Aorta (tissue), 5 donors: ENCODE measurements around the gene GDF2. TPM values are rescaled to one million over a fixed set of nuclear protein-coding genes. Genes with fewer than 3 reads are reported as not detected.

ENCODE experiments used
- ATAC-seq: fragments of 200-7000 bp; cut with Tn5 transposase; one replicate; pipeline ENCODE4 v1.9.1; 2022; ENCODE audit warnings: moderate library complexity; ENCODE audit not compliant: low FRiP score
- DNase-seq, 2 donors: peaks; one replicate each; pipeline ENCODE4 v3.0.0-alpha.2; 2020
- H3K27ac ChIP-seq, 2 donors: one replicate each; pipeline ENCODE4 v1.5.1; 2013; ENCODE audit warnings: low read length in 2 of 2, mild to moderate bottlenecking in 2 of 2, moderate library complexity in 2 of 2, control low read depth in 1 of 2, inconsistent platforms in 1 of 2, low read depth in 1 of 2
- H3K27me3 ChIP-seq, 2 donors: one replicate each; pipeline ENCODE4 v1.6.1; 2013; ENCODE audit warnings: control low read depth in 1 of 2, low read length in 1 of 2, mild to moderate bottlenecking in 1 of 2, moderate library complexity in 1 of 2; ENCODE audit not compliant: insufficient read depth in 2 of 2, control insufficient read depth in 1 of 2
- H3K36me3 ChIP-seq, 2 donors: one replicate each; pipeline ENCODE4 v1.6.1; 2013; ENCODE audit warnings: control low read depth in 1 of 2, low read length in 1 of 2, mild to moderate bottlenecking in 1 of 2; ENCODE audit not compliant: insufficient read depth in 2 of 2, control insufficient read depth in 1 of 2
- H3K4me1 ChIP-seq, 2 donors: one replicate each; pipeline ENCODE4 v1.6.1; 2013; ENCODE audit warnings: low read length in 2 of 2, control low read depth in 1 of 2, mild to moderate bottlenecking in 1 of 2, moderate library complexity in 1 of 2; ENCODE audit not compliant: insufficient read depth in 2 of 2, control insufficient read depth in 1 of 2
- H3K4me3 ChIP-seq, 2 donors: one replicate each; pipeline ENCODE4 v1.5.1; 2013; ENCODE audit warnings: low read length in 2 of 2, control low read depth in 1 of 2, mild to moderate bottlenecking in 1 of 2
- H3K9me3 ChIP-seq: one replicate; pipeline ENCODE4 v1.6.1; 2013; ENCODE audit warnings: mild to moderate bottlenecking, low read length; ENCODE audit not compliant: control insufficient read depth
- WGBS, 2 donors: extraction: QIAGEN DNeasy Blood & Tissue Kit; methylation state at CpG; one replicate each; pipeline ENCODE4 v1.1.7; 2013; 5-methylcytosine and 5-hydroxymethylcytosine counted together
- intact Hi-C, 2 donors: fragments of 100-400 bp; cut with DNase I; formaldehyde crosslinking; loops; one replicate each; pipeline versions ENCODE4 v1.14.2 to v1.15.0; 2022
- polyA plus RNA-seq, 2 donors: library from polyadenylated mRNA; stranded (reverse); fragments of 200-250 nt; gene quantifications; one replicate each; pipeline ENCODE4 v1.2.3, GENCODE V29; 2013
- total RNA-seq, 2 donors: library from RNA; stranded (reverse); fragmentation: NEBNext Ultra II Directional; extraction: Animal tissue kit (Norgen Biotek cat#: 25700); gene quantifications; one replicate each; pipeline ENCODE4 v1.2.1, GENCODE V29; 2021
- donor health status: healthy with polysubstance abuse.
- donor health status: Bipolar disorder and iron deficiency.
- donor health status: DM: no; HTN: no; CAD: no.
- donor health status: DM: no; HTN: no; CAD: no.
- donor health status: DM: yes; HTN: yes; CAD: no.

The GDF2 gene
- total and polyA plus RNA-seq, 4 donors, result not detected

GRCh38 chr10:47297866-47298540 lies 24.3 kb upstream of the GDF2 start:
- ATAC-seq (no peak), DNase-seq (no peak)
- WGBS, 2 donors, result 82 to 88% methylated on average over 12 of the region's 12 CpGs
- H3K27me3 ChIP-seq, result no peaks in the 10 kb centered on the region
- intact Hi-C loops, result no loop called here
- H3K36me3 ChIP-seq, result no peaks in the 10 kb centered on the region
- H3K4me3 ChIP-seq, result no peak overlapping the region
- H3K9me3 ChIP-seq, result no peaks in the 10 kb centered on the region
- H3K4me1 ChIP-seq, result no peaks in the 10 kb centered on the region
- no peak overlapping the region for H3K27ac ChIP-seq

- Histone ChIP-seq H3K4me1 (no peaks in the 10 kb centered on the region), H3K27ac (no peak overlapping the region)
Observed at GRCh38 chr10:47298715-47299114, 23.5 kb upstream of the GDF2 start.

GRCh38 chr10:47299611-47300428 lies 22.4 kb upstream of the GDF2 start, which contains the start of gene GDF10:
TSS of gene GDF10 (plus strand) at chr10:47300197. CDS start at chr10:47300652, 455 bp downstream.
- no peak within 1 kb of the TSS for H3K27ac ChIP-seq
- peak within 1 kb of the TSS; percentile 1 to 47 for H3K4me3 ChIP-seq
- no peaks in the 10 kb centered on the region for H3K36me3 ChIP-seq
- no peaks in the 10 kb centered on the region for H3K27me3 ChIP-seq
- 5 to 6% methylated on average over 48 to 64 of the region's 64 CpGs for WGBS, 2 donors
- H3K4me1 ChIP-seq, result no peaks in the 10 kb centered on the region
- intact Hi-C loops, result loop anchor here in 1 of 2 donors (10.0 kb wide), 1 partner anchor 135 kb away; no protein-coding TSS in a partner anchor
- ATAC-seq (no peak), DNase-seq (no peak)
- H3K9me3 ChIP-seq, result no peaks in the 10 kb centered on the region

More at GRCh38 chr10:47298715-47299114, 23.5 kb upstream of the GDF2 start:
- H3K36me3 ChIP-seq, result no peaks in the 10 kb centered on the region
- no peaks in the 10 kb centered on the region for H3K9me3 ChIP-seq
- H3K27me3 ChIP-seq, result no peaks in the 10 kb centered on the region
- intact Hi-C loops, result no loop called here
- 18 to 30% methylated on average over 1 of the region's 1 CpG for WGBS, 2 donors
- DNase-seq (no peak), ATAC-seq (no peak)
- H3K4me3 ChIP-seq, result no peak overlapping the region

- ATAC-seq, result peak; percentile 39
- no peak overlapping the region for H3K27ac ChIP-seq
Observed at GRCh38 chr10:47300429-47300931, 21.8 kb upstream of the GDF2 start.

GRCh38 chr10:47301833-47302232 lies 20.4 kb upstream of the GDF2 start:
- 48 to 50% methylated on average over 2 of the region's 2 CpGs for WGBS, 2 donors
- no peaks in the 10 kb centered on the region for H3K4me1 ChIP-seq
- H3K4me3 ChIP-seq, result no peak overlapping the region
- no peaks in the 10 kb centered on the region for H3K9me3 ChIP-seq
- no peak for ATAC-seq
- H3K27ac ChIP-seq, result no peak overlapping the region
- intact Hi-C loops, result loop anchor here in 1 of 2 donors (10.0 kb wide), 1 partner anchor 137 kb away; no protein-coding TSS in a partner anchor
- DNase-seq, result no peak
- no peaks in the 10 kb centered on the region for H3K27me3 ChIP-seq
- no peaks in the 10 kb centered on the region for H3K36me3 ChIP-seq

More at GRCh38 chr10:47300429-47300931, 21.8 kb upstream of the GDF2 start:
- Histone ChIP-seq H3K27me3 (no peaks in the 10 kb centered on the region), H3K4me3 (peak overlapping the region; percentile 1 to 47), H3K9me3 (no peaks in the 10 kb centered on the region), H3K4me1 (no peaks in the 10 kb centered on the region), H3K36me3 (no peaks in the 10 kb centered on the region)
- no peak for DNase-seq
- intact Hi-C loops, result loop anchor here in 1 of 2 donors (10.0 kb wide), 1 partner anchor 136 kb away; no protein-coding TSS in a partner anchor
- 1 to 2% methylated on average over 47 to 57 of the region's 57 CpGs for WGBS, 2 donors

GRCh38 chr10:47303105-47303504 lies 19.1 kb upstream of the GDF2 start:
- no peaks in the 10 kb centered on the region for H3K4me1 ChIP-seq
- no peak overlapping the region for H3K27ac ChIP-seq
- H3K27me3 ChIP-seq, result no peaks in the 10 kb centered on the region
- H3K36me3 ChIP-seq, result no peaks in the 10 kb centered on the region
- no peak overlapping the region for H3K4me3 ChIP-seq
- ATAC-seq, result no peak
- intact Hi-C loops, result loop anchor here in 1 of 2 donors (10.0 kb wide), 1 partner anchor 138 kb away; no protein-coding TSS in a partner anchor
- DNase-seq, result no peak
- no peaks in the 10 kb centered on the region for H3K9me3 ChIP-seq
- 59 to 74% methylated on average over 7 of the region's 7 CpGs for WGBS, 2 donors

GRCh38 chr10:47303866-47304265 lies 18.4 kb upstream of the GDF2 start:
- WGBS, 2 donors, result 91 to 92% methylated on average over 6 of the region's 6 CpGs

GRCh38 chr10:47305566-47305965 lies 16.7 kb upstream of the GDF2 start:
- ATAC-seq (no peak), DNase-seq (no peak)
- H3K9me3 ChIP-seq, result no peaks in the 10 kb centered on the region
- H3K4me1 ChIP-seq, result no peaks in the 10 kb centered on the region
- H3K27me3 ChIP-seq, result no peaks in the 10 kb centered on the region
- WGBS, 2 donors, result 55 to 75% methylated on average over 2 of the region's 2 CpGs
- H3K36me3 ChIP-seq, result no peaks in the 10 kb centered on the region
- no peak overlapping the region for H3K4me3 ChIP-seq
- intact Hi-C loops, result loop anchor here in 1 of 2 donors (10.0 kb wide), 1 partner anchor 141 kb away; no protein-coding TSS in a partner anchor
- H3K27ac ChIP-seq, result no peak overlapping the region

More at GRCh38 chr10:47303866-47304265, 18.4 kb upstream of the GDF2 start:
- Histone ChIP-seq H3K36me3 (no peaks in the 10 kb centered on the region), H3K27ac (no peak overlapping the region), H3K9me3 (no peaks in the 10 kb centered on the region), H3K27me3 (no peaks in the 10 kb centered on the region), H3K4me1 (no peaks in the 10 kb centered on the region), H3K4me3 (no peak overlapping the region)
- DNase-seq (no peak), ATAC-seq (no peak)
- intact Hi-C loops, result loop anchor here in 1 of 2 donors (10.0 kb wide), 1 partner anchor 139 kb away; no protein-coding TSS in a partner anchor
